Activated naive CD8-positive, alpha-beta T cell treated with anti-CD3 and anti-CD28 coated beads, Interleukin-2, amount 10 ng/mL, durations not matched to agents 7 days and 5 days (primary cell): ENCODE results near the gene RND3. TPM values are rescaled to one million over a fixed set of nuclear protein-coding genes. Genes with fewer than 3 reads are reported as not detected.

Experiments
- ATAC-seq: fragments of 150-1000 bp; cut with Tn5 transposase; one replicate; pipeline ENCODE4 v1.10.0; 2021; ENCODE audit warnings: low read depth, moderate library complexity
- POLR2A ChIA-PET: fragments of 350-600 bp; sonication (Branson Sonifier 250); formaldehyde crosslinking; loops from one replicate; lab custom pipeline; 2021; ENCODE audit warnings: antibody characterized with exemption; lab: Charles Lee
- DNase-seq: peaks from one replicate; pipeline ENCODE4 v3.0.0; 2021
- H3K27ac Mint-ChIP-seq: one replicate; pipeline ENCODE4 v1.8.0; 2022; ENCODE audit warnings: mild to moderate bottlenecking, mixed read lengths
- H3K27me3 Mint-ChIP-seq: one replicate; pipeline ENCODE4 v1.8.0; 2022; ENCODE audit warnings: mild to moderate bottlenecking, moderate library complexity, mixed read lengths
- H3K36me3 Mint-ChIP-seq: one replicate; pipeline ENCODE4 v1.8.0; 2021; ENCODE audit warnings: mild to moderate bottlenecking, mixed read lengths
- H3K4me1 Mint-ChIP-seq: one replicate; pipeline ENCODE4 v1.8.0; 2021; ENCODE audit warnings: mixed read lengths
- H3K4me3 Mint-ChIP-seq: one replicate; pipeline ENCODE4 v1.8.0; 2022; ENCODE audit warnings: mild to moderate bottlenecking, moderate library complexity, mixed read lengths
- H3K9me3 Mint-ChIP-seq: one replicate; pipeline ENCODE4 v1.8.0; 2021; ENCODE audit warnings: mixed read lengths
- total RNA-seq, 2 experiments: library from RNA; stranded (reverse); gene quantifications; one replicate each; pipeline ENCODE4 v1.2.3, GENCODE V29; 2021

The RND3 gene
- total RNA-seq, 2 experiments from 2014 or later, result not detected

DNA sequence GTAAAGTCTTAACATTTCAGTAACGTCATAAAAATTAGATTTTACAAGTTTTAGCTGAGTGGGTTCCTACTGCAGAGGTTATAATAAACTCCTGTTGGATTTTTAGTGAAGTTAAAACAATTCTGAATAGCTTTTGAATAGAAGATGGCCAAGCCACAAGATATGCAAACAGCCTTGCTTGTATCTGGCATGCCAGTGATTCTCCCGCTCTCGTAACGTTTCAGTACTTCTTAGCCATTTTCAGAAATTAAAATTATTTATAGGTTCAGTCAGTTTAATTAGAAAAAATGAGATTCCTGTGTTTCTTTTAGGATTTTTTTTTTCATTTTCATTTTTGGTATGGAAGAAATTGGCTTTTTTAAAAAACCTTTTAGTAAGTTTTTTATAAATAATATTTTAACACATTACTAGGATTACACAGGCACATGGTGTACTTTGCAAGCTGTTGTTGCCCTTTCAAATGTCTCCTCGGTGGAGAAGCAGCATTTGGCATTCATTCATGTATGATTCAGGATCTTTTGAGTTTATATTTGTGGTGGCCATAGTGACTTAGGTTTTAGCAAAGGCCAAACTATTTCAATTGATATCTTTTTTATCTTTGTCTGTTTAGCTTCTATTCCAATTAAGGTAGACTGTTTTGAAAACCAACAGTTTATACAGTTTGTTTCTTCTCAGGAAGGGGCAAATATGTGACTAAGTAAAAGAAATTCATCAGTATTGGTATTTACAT is 30.6 kb upstream of the RND3 start:
- Mint-ChIP-seq H3K9me3 (no peaks in the 10 kb centered on the region), H3K4me1 (no peaks in the 10 kb centered on the region), H3K36me3 (no peaks in the 10 kb centered on the region), H3K27ac (no peak overlapping the region), H3K27me3 (no peaks in the 10 kb centered on the region), H3K4me3 (no peak overlapping the region)
- DNase-seq (no peak), ATAC-seq (no peak)
- POLR2A ChIA-PET, result no interaction called here

DNA sequence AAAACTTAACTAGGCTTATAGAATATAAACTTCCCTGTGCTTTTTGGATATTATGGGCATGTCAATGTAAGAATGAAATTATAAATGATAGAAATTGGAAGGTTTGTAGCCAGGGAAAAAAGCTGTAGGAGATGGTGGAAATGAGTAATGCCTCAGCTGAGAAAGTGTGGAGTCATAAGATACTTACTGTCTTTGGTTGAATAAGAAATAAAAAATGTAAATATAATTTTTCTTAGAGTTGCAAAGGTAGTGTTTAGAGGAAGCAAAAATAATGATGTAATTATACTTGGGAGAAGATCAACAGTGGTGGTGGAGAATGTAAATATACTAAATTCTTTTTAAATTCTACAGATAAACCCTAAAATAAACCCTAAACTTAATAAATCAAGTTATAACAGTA is 26.2 kb upstream of the RND3 start:
- no peaks in the 10 kb centered on the region for H3K27me3 Mint-ChIP-seq
- H3K4me1 Mint-ChIP-seq, result no peaks in the 10 kb centered on the region
- H3K27ac Mint-ChIP-seq, result no peak overlapping the region
- H3K4me3 Mint-ChIP-seq, result no peak overlapping the region
- no peaks in the 10 kb centered on the region for H3K36me3 Mint-ChIP-seq
- no peak for ATAC-seq
- POLR2A ChIA-PET, result no interaction called here
- DNase-seq, result no peak
- H3K9me3 Mint-ChIP-seq, result no peaks in the 10 kb centered on the region

DNA sequence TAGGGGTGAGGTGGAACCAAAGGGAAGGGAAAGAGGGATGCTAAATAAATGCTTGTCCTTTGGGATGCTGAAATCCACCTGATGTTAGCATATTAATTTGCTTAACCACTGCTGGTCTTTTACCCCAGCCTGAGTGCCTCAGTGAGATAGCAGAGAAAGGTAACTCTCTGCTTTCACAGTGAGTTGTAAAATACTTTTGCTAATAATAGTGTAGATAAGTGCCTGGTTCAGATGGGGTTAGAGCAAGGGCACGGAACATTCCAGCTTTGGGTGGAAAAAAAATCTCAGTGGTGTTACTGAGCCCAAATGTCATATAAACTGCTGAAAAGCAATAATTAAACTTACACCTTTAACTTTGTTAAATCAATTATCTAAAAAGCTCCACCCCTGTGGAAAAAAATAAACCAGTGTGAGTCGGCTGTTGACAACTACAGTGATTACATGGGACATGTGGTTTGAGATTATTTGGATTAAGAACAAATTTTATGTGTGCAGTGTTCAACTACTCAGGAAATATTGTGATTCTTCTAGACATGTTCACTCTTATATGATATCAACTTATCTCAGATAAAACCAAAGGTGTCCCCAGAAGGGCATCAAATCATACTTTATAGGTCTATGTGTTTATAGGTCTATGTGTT is 21.1 kb upstream of the RND3 start:
- H3K4me1 Mint-ChIP-seq, result no peaks in the 10 kb centered on the region
- no peaks in the 10 kb centered on the region for H3K27me3 Mint-ChIP-seq
- POLR2A ChIA-PET, result no interaction called here
- ATAC-seq (no peak), DNase-seq (no peak)
- no peak overlapping the region for H3K27ac Mint-ChIP-seq
- no peaks in the 10 kb centered on the region for H3K36me3 Mint-ChIP-seq
- no peaks in the 10 kb centered on the region for H3K9me3 Mint-ChIP-seq
- H3K4me3 Mint-ChIP-seq, result no peak overlapping the region

DNA sequence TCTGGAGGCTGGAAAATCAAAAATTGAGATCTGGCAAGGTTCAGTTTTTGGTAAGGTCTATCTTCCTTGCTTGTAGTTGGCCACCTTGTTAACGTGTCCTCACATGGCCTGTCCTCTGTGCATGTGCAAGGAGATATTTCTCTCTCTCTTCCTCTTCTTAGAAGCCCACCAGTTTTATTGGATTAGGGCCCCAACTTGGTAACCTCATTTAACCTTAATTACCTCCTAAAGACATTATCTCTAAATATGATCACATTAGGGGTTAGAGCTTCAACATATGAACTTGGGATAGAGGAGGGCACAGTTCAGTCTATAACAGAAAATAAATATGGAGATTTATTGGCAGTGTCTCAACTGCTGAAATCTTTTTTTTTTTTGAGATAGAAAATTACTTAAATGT is 19.6 kb upstream of the RND3 start:
- H3K27me3 Mint-ChIP-seq, result no peaks in the 10 kb centered on the region

DNA sequence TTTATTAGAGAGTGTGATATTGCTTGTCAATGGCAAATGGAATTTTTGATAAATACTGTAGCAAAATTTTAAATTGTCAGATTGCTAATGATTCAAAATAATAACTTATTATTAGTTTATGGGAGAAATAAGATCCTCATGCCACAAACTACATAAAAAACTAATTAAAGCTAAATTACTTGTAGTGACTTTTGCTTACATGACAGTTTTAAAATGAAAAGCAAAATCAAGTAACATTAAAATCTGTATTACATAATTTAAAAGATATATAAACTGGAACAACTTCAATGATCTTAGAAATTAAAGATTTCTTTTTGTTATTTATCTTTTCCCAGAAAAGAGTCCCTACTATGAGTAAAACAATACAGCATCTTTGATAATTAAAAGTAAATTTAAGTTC is 17.7 kb upstream of the RND3 start:
- ATAC-seq (no peak), DNase-seq (no peak)
- Mint-ChIP-seq H3K27me3 (no peaks in the 10 kb centered on the region), H3K4me1 (no peaks in the 10 kb centered on the region), H3K36me3 (no peaks in the 10 kb centered on the region), H3K27ac (no peak overlapping the region), H3K4me3 (no peak overlapping the region), H3K9me3 (no peaks in the 10 kb centered on the region)
- POLR2A ChIA-PET, result no interaction called here

More for the DNA sequence above, 19.6 kb upstream of the RND3 start:
- ATAC-seq, result no peak
- H3K4me1 Mint-ChIP-seq, result no peaks in the 10 kb centered on the region
- DNase-seq, result no peak
- H3K36me3 Mint-ChIP-seq, result no peaks in the 10 kb centered on the region
- H3K27ac Mint-ChIP-seq, result no peak overlapping the region
- POLR2A ChIA-PET, result no interaction called here
- H3K9me3 Mint-ChIP-seq, result no peaks in the 10 kb centered on the region
- no peak overlapping the region for H3K4me3 Mint-ChIP-seq

DNA sequence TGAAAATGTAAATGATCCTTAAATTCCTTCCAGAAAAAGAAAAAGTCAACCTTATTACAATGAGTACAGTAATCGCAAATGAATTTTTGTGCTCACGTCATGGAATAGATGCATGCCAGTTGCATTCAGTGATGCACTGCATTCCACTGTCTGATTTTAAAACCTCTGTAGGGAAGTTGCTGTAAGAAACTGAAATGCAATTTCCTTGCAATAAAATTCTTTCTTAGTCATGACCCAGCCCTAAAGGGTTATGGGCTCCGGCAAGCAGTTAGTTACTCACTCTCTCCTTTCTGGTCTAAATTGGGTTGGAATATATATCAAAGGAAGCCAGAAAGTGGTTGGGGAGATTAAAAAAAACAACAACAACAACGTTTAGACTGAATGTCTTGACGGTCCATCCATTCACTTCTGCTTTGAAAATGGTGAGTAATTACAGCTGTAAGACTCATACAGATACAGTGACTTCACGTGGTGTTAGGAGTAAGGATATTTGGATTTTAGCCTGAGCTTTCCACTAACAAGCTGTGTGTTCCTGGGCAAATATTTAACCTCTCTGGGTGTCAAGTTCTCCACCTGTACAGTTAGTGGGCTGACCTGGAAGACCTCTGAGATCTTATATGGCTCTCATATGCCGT is 8.6 kb upstream of the RND3 start:
- POLR2A ChIA-PET, result no interaction called here
- Mint-ChIP-seq H3K27ac (no peak overlapping the region), H3K4me1 (no peaks in the 10 kb centered on the region), H3K27me3 (no peaks in the 10 kb centered on the region), H3K4me3 (no peak overlapping the region), H3K9me3 (no peaks in the 10 kb centered on the region), H3K36me3 (no peaks in the 10 kb centered on the region)
- no peak for DNase-seq
- ATAC-seq, result no peak

DNA sequence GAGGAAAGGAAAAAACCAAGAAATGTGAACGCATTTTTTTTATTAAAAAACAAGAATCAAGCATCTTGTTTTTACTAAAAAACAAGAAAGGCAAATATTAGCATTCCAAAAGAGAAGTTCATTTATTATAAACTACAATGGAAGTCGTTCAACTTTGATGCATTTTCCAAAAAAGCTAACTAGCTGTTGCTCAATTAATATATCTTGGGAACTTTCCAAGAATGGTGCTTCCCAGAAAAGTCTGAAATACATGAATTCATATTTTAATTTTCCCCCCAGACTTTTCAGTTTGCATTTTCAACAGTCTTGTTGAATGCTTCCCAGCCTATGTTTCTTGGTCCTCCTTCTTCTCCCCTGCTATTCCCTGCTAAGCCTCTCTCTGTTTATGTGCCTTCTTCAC is 7.5 kb upstream of the RND3 start:
- Mint-ChIP-seq H3K9me3 (no peaks in the 10 kb centered on the region), H3K27me3 (no peaks in the 10 kb centered on the region), H3K27ac (no peak overlapping the region), H3K4me3 (no peak overlapping the region), H3K4me1 (no peaks in the 10 kb centered on the region), H3K36me3 (no peaks in the 10 kb centered on the region)
- ATAC-seq (no peak), DNase-seq (no peak)
- POLR2A ChIA-PET, result no interaction called here

DNA sequence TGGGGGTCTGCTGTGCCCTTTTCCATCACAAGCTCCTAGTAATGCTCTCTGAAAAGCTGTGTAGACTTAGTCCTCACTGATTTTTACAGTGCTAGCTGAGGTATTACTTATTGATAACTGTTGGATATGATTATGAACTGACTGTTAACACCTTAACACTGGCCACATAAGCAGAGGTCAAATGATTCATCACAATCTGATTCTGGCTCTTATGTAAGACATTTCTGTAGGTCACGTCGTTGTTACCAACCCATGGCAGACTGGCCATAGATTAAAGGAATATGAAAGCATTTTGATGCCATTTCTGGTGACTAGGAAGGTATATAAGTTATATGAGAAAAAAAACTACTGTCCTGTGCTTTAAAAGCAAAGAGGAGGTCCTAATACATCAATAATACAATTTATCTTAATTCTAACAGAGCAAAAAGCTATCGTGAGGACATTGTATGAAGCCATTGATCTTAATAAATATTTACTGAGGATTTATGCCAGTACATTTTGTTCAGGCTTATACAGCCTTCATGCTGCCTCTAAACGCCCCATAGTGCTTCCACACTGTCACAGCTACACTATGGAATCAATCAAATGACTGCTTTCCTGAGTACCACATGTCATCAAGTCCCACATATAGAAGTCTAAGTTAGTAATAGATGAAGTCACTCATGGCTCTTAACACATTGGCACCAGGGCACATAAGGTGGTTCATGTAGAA is 6.9 kb upstream of the RND3 start:
- ATAC-seq (no peak), DNase-seq (no peak)
- Mint-ChIP-seq H3K36me3 (no peaks in the 10 kb centered on the region), H3K9me3 (no peaks in the 10 kb centered on the region), H3K27me3 (peaks cover 2% of the 10 kb centered on the region), H3K4me1 (no peaks in the 10 kb centered on the region), H3K4me3 (no peak overlapping the region), H3K27ac (no peak overlapping the region)
- POLR2A ChIA-PET, result no interaction called here

DNA sequence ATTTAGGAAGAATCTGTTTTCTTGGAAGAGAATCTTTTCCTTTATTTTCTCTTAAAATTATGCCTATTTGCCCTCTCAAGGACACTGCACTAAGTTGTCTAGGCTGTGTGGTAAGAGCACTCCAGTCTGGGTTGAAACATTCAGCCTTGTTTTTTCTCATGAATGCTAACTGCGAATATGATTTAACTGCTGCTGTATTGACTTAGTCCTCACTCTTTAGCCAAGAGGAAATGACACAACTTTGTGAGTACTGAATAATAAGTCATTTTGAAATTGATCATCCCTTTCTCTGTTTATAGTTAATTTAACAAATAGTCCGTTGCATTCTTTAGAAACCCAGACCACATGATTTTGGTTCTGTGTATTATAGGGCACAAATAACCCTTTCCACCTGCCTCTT is 4.5 kb upstream of the RND3 start:
- ATAC-seq, result no peak
- H3K27me3 Mint-ChIP-seq, result peaks cover 14% of the 10 kb centered on the region
- DNase-seq, result no peak
- H3K4me3 Mint-ChIP-seq, result no peak overlapping the region
- H3K36me3 Mint-ChIP-seq, result no peaks in the 10 kb centered on the region
- no peak overlapping the region for H3K27ac Mint-ChIP-seq
- H3K9me3 Mint-ChIP-seq, result no peaks in the 10 kb centered on the region
- H3K4me1 Mint-ChIP-seq, result peaks cover 1% of the 10 kb centered on the region
- POLR2A ChIA-PET, result no interaction called here

DNA sequence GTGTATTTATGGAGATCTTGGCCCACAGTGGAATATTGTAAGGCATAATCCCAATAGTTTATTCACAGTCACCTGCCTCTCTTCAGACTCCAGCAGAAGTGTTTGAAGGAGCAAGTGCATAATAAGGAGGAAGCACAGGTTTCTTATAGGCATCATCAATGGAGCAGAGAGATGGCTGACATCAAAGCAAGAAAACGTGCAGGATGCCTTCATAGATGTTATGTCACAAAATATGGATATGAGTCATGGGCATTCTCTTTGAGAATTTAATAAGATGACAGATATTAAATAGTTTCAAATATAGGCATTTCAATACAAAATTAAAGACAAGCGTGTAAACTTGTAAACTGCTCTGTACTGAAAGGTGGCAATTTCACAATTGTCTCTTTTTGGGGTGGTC is 4.0 kb upstream of the RND3 start:
- H3K27ac Mint-ChIP-seq, result no peak overlapping the region
- H3K9me3 Mint-ChIP-seq, result no peaks in the 10 kb centered on the region
- H3K4me3 Mint-ChIP-seq, result no peak overlapping the region
- H3K36me3 Mint-ChIP-seq, result peaks cover 2% of the 10 kb centered on the region
- H3K27me3 Mint-ChIP-seq, result peaks cover 19% of the 10 kb centered on the region
- ATAC-seq (no peak), DNase-seq (no peak)
- POLR2A ChIA-PET, result no interaction called here
- peaks cover 6% of the 10 kb centered on the region for H3K4me1 Mint-ChIP-seq

DNA sequence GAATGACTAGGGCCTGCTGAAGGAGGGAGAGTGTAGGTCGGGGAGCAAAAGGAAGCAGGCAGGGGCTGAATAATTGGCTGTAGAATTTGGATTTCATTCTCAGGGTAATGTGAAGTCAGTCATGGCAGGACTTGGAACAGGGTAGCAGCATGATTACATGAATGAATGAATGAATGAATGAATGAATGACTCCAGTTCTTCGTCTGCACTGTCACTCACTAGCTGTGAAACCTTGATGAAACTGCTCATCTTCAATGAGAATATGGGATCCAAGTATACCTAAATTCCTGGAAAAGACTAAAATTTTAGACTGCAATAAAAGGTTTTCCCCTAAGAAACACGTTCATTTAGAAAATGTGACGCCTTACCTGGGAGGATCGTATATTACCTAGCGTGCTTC is 3.0 kb upstream of the RND3 start:
- no peak overlapping the region for H3K27ac Mint-ChIP-seq
- POLR2A ChIA-PET, result no interaction called here
- H3K9me3 Mint-ChIP-seq, result no peaks in the 10 kb centered on the region
- peaks cover 28% of the 10 kb centered on the region for H3K27me3 Mint-ChIP-seq
- DNase-seq (no peak), ATAC-seq (no peak)
- H3K36me3 Mint-ChIP-seq, result peaks cover 2% of the 10 kb centered on the region
- no peak overlapping the region for H3K4me3 Mint-ChIP-seq
- H3K4me1 Mint-ChIP-seq, result peaks cover 9% of the 10 kb centered on the region

DNA sequence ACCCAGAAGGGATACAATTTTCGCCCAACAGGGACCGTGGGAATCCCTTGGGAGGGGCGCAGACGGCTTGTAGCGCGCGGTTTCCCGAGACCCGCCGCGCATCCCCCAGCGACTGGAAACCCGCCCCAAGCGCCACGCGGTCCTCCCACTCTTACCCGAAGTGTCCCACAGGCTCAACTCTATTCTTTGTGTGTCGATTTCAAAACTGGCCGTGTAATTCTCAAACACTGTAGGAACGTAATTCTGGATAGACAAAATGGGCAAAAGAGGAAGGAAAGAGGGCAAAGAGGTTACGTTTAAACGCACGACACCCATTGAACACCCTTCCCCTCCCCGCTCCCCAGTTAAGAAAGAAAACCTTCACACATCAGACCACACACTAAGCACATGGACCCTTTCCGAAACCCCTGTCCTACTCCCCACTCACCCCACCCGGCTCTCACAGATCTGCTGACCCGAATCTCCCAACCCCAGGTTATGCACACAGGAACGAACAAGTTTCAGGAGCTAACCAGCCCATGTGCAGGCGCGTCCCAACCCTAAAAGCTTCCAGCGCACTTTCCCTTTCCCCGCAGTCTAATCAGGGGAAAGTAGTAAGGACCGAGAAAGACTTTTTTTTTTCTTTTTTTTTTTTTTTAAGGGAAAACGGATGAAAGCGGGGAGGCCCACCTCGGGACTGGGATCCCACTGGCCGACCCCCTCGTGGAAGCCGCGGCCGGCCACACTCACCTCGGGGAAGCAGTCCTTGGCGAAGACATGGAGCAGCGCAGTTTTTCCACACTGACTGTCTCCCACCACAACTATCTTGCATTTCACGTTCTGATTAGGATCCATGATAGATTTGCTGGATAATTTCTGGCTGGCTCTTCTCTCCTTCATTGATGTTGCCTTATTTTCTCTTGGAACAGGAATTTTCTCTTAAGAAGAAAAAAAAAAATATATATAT is 655 bp downstream of the RND3 start:
- Mint-ChIP-seq H3K27ac (no peak overlapping the region), H3K9me3 (no peaks in the 10 kb centered on the region), H3K36me3 (peaks cover 2% of the 10 kb centered on the region), H3K4me3 (peak overlapping the region; percentile 62), H3K4me1 (peaks cover 9% of the 10 kb centered on the region), H3K27me3 (peaks cover 49% of the 10 kb centered on the region)
- POLR2A ChIA-PET, result no interaction called here
- DNase-seq (no peak), ATAC-seq (no peak)
